HG02588 (cell line): ENCODE results near the gene RGP1.

Experiments used
- ATAC-seq: cut with Tn5 transposase; IDR thresholded peaks from one replicate; pipeline ENCODE4 v1.9.1; 2021; ENCODE audit warnings: mild to moderate bottlenecking, moderate library complexity; ENCODE audit not compliant: unreplicated experiment

RGP1 gene, protein sequence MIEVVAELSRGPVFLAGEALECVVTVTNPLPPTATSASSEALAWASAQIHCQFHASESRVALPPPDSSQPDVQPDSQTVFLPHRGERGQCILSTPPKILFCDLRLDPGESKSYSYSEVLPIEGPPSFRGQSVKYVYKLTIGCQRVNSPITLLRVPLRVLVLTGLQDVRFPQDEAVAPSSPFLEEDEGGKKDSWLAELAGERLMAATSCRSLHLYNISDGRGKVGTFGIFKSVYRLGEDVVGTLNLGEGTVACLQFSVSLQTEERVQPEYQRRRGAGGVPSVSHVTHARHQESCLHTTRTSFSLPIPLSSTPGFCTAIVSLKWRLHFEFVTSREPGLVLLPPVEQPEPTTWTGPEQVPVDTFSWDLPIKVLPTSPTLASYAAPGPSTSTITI

GRCh38 chr9:35748858-35749514 lies at the start of gene RGP1, which contains the start of gene GBA2:
RGP1 (plus strand) TSS chr9:35749287; CDS start chr9:35749756, 469 bp downstream.
GBA2 (minus strand) TSS chr9:35749228; CDS start chr9:35748704, 524 bp downstream.
- ATAC-seq = peak; percentile 78

- ATAC-seq = no peak
These were observed 49.1 kb upstream of the RGP1 start for GRCh38 chr9:35700031-35700430.

GRCh38 chr9:35700942-35701341 lies 48.1 kb upstream of the RGP1 start:
- no peak for ATAC-seq

DNA sequence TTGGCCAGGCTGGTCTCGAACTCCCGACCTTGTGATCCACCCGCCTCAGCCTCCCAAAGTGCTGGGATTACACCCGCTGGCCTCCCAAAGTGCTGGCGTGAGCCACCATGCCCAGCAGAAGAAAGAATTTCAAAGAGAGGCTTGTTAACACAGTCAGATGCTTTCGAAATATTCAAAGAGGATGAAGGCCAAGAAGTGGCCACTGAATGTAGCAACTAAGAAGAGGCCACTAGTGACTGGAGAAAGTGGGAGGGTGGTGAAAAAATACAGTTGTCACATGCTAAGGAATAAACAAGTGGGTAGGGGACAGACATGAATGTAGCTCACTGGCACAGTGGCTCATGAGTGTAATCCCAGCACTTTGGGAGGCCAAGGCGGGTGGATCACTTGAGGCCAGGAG lies 46.4 kb upstream of the RGP1 start:
- no peak for ATAC-seq

DNA sequence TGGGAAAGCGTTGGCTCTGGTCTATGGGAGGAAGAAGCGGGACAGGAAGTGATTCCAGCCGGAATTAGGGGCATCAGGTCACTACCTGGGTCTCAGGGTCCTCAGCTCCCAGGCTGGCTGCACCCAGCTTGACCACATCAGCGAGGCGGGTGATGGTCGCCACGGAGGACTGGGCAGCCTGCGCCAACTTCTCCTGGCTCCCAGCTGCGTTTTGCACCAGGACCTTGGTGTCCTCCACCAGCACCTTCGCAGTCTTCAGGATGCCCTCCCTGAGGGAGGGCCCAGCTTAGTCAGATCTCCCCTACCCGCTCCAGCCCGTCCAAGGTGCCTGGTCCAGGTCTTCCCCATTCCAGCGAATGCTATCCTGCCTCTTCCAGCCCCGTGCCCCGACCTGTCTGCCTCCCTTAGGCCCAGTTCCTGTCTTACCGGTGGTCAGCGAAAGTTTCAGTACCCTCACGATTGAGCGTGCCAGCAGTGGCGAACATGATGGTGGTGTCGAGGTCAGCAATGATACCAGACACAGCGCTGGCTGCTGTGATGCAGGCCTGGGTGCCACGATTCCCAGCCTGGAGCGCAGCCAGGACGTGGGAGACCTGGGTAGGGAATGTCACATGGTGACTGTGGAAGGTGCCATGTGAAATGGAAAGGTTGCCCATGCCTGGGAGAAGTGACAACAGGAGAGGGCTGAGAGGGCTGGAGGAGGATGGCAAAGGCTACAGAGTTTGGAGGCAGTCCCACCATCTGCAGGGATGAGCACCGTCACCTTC lies 45.0 kb upstream of the RGP1 start:
- no peak for ATAC-seq

DNA sequence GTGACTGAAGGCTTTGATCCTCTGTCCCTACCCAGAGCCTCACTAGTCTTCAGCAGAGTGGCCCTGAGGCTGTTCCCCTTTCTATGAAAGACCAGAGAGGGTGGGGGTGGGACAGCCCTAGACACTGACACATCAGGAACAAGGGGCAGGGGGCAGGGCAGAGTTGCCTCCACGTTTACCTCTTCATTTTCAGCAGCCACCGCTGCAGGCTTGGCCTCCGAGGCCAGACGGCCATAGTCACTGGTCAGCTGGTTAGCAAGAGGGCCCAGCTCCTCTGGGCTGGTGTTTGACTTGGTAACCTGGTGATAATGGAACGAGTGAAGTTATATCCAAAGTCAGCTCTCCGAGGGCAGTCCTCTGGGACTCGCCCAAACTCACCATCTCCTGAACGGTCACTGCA lies 43.7 kb upstream of the RGP1 start:
- no peak for ATAC-seq

- ATAC-seq = no peak
These were observed 43.2 kb upstream of the RGP1 start for GRCh38 chr9:35705836-35706430.

DNA sequence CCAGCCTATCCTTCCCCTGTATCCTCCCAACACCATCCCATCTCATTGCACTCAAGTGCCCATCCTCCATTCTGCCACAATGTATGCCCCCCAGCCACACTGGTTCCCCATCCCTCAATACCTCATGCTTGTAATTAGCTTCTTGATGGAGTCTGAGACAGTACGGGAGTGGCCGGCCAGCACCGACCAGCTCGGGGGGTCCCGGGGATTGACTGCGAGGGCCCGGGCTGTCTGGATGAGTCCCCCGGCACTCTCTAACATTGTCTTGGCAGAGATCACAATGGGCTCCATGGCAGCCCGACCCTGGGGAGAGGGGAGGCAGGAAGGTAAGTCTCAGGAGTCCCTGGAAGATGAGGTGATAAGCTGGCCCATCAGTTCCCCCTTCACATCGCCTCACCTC lies 42.1 kb upstream of the RGP1 start:
- ATAC-seq = no peak

- ATAC-seq = no peak
These were observed 40.9 kb upstream of the RGP1 start for GRCh38 chr9:35708146-35708545.

DNA sequence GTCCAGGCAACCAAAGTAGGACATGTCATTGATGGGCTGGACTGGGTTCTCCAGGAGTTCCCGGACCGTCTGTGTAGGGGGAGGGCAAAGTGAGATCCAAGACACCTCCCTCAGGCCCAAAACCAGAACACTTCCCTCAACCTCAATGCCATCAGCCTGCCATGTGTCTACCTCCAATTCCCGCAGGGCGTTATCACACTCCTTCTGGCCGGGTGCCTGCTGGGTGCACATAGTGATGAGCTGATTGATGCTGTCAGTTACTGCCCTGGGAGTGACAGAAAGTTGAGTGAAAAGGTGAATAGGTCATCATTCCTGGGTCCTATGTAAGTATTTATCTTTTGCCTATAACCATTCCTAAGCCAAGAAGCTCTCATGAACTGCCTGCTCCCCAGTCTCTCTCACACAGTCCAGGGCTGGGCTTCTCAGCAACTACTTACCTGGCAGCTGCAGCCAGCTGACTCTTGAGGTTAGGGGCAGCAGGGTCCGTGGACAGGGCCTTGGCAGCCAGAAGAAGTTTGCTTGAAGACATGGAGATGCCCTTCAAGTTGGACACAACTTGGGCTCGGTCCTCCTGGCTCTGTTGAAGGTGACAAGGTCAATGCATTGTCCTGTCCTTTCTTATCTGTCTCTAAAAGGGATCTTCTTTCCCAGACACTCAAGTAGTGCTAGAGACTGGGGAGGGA lies 38.1 kb upstream of the RGP1 start:
- no peak for ATAC-seq

DNA sequence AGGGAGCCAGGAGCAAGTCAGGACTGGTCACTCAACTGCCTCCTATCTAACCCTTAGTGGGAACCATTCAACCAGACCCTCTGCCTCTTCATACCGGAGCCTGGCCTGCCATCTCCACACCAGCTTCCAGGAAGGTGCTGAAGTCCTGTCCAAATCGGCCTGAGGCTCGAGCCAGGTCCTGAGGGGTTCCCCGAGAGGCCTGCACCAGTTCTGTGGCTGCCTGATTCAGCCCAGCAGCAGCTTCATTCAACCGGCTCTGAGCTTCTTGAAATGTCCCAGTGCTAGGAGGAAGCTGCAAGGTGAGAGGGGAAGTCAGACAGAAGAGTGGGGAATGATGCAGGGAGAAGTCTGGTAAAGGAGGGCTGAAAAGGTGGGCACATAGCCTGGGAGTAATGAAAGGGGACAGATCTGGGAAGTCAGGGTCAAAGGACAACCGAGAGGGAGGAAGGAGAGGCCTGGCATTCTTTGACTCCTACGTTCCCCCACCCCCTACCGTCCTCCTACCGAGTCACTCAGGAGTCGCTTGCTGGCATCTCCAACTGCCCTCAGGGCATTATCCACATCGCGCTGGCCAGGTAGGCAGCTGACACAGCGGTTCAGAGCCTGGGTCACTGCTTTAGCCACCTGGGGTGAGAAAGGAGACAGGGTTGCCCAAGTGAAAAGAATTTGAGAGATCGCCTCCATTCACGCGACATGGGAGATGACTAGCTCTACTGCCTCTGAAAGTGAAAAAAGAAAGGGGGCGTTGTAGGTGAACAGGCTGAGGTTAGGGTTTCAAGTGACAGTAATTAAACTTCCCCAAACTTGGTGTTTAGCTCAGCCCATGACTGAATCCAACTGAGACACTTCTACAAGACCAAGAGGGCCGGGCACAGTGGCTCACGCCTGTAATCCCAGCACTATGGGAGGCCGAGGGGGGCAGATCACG lies 37.3 kb upstream of the RGP1 start:
- ATAC-seq = no peak

GRCh38 chr9:35712762-35713400 lies 36.2 kb upstream of the RGP1 start:
- ATAC-seq = no peak

DNA sequence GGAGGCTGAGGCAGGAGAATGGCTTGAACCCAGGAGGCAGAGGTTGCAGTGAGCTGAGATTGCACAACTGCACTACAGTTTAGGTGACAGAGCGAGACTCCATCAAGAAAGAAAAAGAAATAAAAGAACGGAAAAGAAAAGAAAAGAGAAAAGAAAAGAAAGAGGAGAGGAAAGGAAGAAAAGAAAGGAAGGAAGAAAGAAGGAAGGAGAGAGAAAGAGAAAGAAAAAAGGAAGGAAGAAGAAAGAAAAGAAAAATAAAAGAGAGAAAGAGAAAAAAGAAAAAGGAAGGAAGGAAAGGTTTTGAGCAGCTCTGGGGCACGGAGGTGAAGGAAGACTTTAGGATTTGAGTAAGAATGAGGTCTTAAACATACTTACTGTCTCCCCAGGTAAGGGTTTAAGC lies 35.5 kb upstream of the RGP1 start:
- no peak for ATAC-seq

DNA sequence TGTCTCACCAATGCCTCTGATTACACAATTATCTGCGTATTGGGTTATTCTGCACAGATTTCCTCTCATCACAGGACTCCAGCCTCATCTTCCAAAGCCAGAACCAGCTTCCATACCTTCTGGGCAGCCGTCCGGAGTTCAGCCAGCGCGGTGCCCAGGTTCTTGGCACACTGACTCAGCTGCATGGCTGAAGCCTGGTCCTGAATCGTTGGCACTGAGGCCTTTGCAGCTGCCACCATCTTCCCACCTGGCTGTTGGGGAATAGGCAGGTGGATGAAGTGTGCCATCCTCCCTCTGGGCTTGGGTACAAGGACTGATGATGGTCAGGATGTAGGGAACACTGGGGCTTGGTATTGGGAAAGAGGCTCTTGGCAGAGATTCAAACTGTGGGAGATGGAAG lies 35.0 kb upstream of the RGP1 start:
- no peak for ATAC-seq

DNA sequence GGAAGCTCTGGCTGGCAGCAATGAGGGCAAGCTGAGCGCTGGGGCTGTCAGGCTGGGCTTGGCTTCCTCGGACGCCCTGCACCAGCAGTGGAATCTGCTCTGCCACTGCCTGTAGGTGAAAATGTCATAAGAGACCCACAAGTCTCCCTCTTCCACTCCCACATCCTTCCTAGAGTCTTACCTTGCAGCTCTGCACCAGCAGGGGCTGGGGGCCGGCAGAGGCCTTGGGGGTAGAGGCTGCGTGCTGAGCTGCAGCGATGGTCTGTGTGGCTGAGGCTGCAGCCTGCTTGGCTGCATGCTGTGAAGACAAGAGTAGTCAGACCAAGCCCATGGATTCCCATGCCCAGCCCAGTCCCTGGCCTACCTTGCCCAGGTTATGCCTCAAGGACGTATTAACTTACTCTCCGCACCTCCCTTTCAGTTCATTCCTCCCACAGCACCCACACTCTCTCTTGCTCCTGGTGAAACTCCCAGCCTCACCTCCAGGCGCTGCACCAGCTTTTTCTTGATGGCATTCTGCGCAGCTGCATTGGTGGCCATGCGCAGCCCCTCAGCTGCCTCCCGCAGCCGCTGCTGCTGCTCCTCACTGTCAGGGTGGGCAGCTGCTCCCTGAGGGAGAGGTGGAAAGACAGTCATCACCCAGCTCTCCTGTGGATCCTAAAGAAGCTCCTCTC lies 34.4 kb upstream of the RGP1 start:
- no peak for ATAC-seq

DNA sequence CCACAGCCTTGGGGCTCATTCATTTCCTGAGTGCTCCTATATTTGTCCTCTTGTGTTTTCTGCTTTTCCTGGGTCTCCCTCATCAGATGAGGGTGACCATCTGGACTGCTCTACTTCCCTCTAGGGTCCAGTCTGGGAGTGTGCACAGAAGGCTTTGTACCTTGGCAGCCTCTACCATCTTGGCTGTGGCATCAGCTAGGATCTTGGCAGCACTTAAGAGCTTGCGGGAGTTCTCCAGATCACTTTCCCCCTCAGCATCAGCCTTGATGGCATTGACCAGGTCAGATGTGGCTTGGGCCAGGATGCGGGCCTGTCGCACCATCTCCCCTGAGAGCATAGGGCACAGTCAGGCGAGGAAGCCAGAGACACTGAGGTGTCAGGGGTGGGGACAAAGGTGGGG lies 32.9 kb upstream of the RGP1 start:
- no peak for ATAC-seq

DNA sequence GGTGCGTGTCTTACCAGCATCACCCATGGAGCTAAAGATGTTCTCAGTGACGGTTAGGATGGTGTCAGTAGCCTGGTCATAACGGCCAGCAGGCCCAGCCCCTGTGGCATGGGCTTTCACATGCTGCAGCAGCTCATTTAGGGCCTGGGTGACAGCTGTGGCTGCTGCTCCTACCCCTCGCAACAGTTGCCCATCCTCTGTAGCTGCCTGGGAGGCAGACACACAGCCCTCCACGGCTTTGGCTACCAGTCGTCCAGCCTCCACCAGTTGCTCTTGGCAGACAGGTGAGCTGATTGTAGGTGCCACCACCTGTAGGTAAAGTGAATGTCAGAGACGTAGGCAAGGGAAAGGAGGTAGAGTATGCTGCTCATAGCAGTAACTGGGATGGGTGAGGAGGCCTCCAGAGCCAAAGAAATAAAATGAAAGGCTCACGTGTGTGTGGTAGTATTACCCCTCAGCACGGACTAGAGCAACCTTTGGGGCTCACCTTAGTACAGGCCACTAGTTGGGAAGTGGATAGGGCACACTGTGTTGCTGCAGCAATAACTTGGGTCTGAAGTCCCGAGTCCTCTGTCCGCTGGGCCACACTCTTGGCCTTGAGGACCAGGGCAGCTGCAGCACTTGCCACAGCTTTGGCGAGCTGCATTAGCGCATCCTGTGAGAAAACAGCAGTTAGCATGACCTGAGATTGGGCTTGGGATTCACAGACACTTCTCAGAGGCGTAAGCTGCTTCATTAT lies 31.8 kb upstream of the RGP1 start:
- no peak for ATAC-seq
